ENCODE measurements around the gene SLC22A7.

The SLC22A7 gene

DNA sequence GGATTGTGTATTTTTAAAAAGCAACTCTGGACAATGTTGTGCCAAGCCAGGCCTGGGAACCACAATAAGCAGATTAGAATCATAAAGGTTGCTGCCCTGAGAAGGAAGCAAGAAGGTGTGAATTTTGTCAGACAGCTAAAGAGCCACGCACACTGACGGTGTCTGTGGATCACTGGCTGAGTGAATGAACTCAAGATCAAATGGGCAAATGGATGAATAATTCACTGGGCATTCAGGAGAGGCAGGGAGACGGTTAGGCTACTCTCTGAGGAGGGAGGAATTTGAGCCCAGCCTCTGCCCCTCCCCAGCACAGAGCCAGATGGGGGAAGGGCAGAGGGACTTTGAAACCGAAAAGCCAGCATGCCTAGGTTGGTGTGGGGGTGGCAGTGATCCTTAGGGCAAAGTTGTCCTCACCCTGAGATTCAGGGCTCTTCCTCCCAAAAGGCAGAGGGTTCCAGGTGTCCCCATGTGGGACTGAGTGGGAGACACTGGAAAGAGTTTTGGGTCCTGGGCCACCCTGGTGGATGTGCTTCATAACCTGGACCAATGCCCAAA, 19.5 kb upstream of the SLC22A7 start (continued):
- TF ChIP-seq ZNF555 (tag by site-specific recombination; conservative IDR thresholded peaks at IDR 0.05): no peak
- no peak for TF ChIP-seq ZNF426 (tag by site-specific recombination; IDR thresholded peaks at IDR 0.05)

- POLR2A ChIA-PET: no interaction called here
- no peaks in the 10 kb centered on the region for H3K36me3 ChIP-seq (ENCODE audit: control insufficient read depth in 2 of 2, insufficient read depth in 1 of 2, low read length in 2 of 2)
- TF ChIP-seq ZNF664 (tag by site-specific recombination; IDR thresholded peaks at IDR 0.05) (peak; percentile 87), ZNF76 (tag by site-specific recombination; IDR thresholded peaks at IDR 0.05; ENCODE audit: borderline replicate concordance, low read depth) (no peak)
Measured at GRCh38 chr6:43280234-43280633, 17.8 kb upstream of the SLC22A7 start.

DNA sequence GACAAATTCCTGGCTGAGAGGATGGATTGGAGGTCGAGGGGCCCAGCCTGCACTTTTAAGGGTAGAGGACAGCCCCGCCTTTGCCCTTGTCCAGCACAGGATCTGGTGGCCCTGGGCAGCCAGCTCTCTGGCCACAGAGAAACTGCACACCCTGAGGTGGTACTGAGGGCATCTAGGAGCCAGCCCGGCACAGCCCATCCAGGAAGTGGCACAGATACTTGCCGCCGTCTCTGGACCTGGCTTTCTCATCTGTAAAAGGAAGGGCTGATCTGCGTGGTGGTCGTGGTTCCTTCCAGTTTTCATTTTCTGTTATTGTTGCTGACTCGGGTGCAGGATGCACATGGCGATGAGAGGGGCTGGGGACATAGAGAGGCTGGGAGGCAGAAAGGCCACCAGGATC, 16.0 kb upstream of the SLC22A7 start:
- no peak overlapping the region for H3K27ac ChIP-seq (ENCODE audit: extremely low read depth, low read depth, low read length)
- TF ChIP-seq INSM2 (tag by site-specific recombination; IDR thresholded peaks at IDR 0.05): no peak
- no peak for TF ChIP-seq GLI4 (tag by site-specific recombination; IDR thresholded peaks at IDR 0.05)
- no peak for TF ChIP-seq ZNF362 (tag by site-specific recombination; IDR thresholded peaks at IDR 0.05)
- TF ChIP-seq ZNF677 (tag by site-specific recombination; IDR thresholded peaks at IDR 0.05): peak; percentile 98
- no peak for TF ChIP-seq ZNF24 (tag by site-specific recombination; IDR thresholded peaks at IDR 0.05)
- TF ChIP-seq, protein P1, sequence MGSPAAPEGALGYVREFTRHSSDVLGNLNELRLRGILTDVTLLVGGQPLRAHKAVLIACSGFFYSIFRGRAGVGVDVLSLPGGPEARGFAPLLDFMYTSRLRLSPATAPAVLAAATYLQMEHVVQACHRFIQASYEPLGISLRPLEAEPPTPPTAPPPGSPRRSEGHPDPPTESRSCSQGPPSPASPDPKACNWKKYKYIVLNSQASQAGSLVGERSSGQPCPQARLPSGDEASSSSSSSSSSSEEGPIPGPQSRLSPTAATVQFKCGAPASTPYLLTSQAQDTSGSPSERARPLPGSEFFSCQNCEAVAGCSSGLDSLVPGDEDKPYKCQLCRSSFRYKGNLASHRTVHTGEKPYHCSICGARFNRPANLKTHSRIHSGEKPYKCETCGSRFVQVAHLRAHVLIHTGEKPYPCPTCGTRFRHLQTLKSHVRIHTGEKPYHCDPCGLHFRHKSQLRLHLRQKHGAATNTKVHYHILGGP (tag by site-specific recombination; IDR thresholded peaks at IDR 0.05): no peak
- H3K4me1 ChIP-seq (ENCODE audit: control insufficient read depth, insufficient read depth, low read length): no peaks in the 10 kb centered on the region
- H3K36me3 ChIP-seq (ENCODE audit: control insufficient read depth in 2 of 2, insufficient read depth in 1 of 2, low read length in 2 of 2): no peaks in the 10 kb centered on the region
- POLR2A ChIA-PET: no interaction called here
- no peak overlapping the region for H3K4me3 ChIP-seq (ENCODE audit: low read depth, low read length)
- H3K9me3 ChIP-seq (ENCODE audit: control insufficient read depth, insufficient read depth, low read depth, low read length): no peaks in the 10 kb centered on the region
- CTCF ChIA-PET: interaction anchor here (0.6 to 1.5 kb wide), 2 partner anchors 8 to 38 kb away, joined by 3 read pairs; no protein-coding TSS in a partner anchor

More at GRCh38 chr6:43280234-43280633, 17.8 kb upstream of the SLC22A7 start:
- CTCF ChIA-PET: interaction anchor here (0.6 to 2.1 kb wide), 2 partner anchors 16 to 29 kb away, joined by 3 to 6 read pairs; no protein-coding TSS in a partner anchor
- no peak overlapping the region for H3K27ac ChIP-seq (ENCODE audit: extremely low read depth, low read depth, low read length)
- no peaks in the 10 kb centered on the region for H3K4me1 ChIP-seq (ENCODE audit: control insufficient read depth, insufficient read depth, low read length)
- H3K4me3 ChIP-seq (ENCODE audit: low read depth, low read length): no peak overlapping the region
- no peaks in the 10 kb centered on the region for H3K9me3 ChIP-seq (ENCODE audit: control insufficient read depth, insufficient read depth, low read depth, low read length)

DNA sequence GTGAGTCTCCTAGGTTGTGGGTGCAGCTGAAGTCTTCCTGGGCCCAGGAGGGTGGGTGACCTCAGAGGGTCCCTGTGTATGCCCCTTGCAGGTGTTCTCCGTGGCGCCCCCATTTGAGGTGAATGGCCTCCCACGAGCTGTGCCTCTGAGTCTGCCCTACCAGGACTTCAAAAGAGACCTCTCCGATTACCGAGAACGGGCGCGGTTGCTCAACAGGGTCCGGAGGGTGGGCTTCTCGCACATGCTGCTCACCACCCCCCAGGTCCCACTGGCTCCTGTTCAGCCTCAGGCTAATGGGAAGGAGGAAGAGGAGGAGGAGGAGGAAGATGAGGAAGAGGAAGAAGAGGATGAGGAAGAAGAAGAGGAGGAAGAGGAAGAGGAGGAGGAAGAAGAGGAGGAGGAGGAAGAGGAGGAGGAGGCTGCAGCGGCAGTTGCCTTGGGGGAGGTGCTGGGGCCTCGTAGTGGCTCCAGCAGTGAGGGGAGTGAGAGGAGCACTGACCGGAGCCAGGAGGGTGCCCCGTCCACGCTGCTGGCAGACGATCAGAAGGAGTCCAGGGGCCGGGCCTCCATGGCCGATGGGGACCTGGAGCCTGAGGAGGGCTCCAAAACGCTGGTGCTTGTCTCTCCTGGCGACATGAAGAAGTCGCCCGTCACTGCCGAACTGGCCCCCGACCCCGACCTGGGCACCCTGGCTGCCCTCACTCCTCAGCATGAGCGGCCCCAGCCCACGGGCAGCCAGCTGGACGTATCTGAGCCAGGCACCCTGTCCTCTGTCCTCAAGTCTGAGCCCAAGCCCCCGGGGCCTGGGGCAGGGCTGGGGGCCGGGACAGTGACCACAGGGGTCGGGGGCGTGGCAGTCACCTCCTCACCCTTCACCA, 15.2 kb upstream of the SLC22A7 start:
- Histone ChIP-seq H3K4me3 (ENCODE audit: low read depth, low read length) (no peak overlapping the region), H3K9me3 (ENCODE audit: control insufficient read depth, insufficient read depth, low read depth, low read length) (no peaks in the 10 kb centered on the region), H3K4me1 (ENCODE audit: control insufficient read depth, insufficient read depth, low read length) (no peaks in the 10 kb centered on the region), H3K36me3 (ENCODE audit: control insufficient read depth in 2 of 2, insufficient read depth in 1 of 2, low read length in 2 of 2) (no peaks in the 10 kb centered on the region), H3K27ac (ENCODE audit: extremely low read depth, low read depth, low read length) (no peak overlapping the region)
- CTCF ChIA-PET: interaction anchor here (1.5 kb wide), 1 partner anchor 8 kb away, joined by 3 read pairs; no protein-coding TSS in a partner anchor
- TF ChIP-seq, protein P2, sequence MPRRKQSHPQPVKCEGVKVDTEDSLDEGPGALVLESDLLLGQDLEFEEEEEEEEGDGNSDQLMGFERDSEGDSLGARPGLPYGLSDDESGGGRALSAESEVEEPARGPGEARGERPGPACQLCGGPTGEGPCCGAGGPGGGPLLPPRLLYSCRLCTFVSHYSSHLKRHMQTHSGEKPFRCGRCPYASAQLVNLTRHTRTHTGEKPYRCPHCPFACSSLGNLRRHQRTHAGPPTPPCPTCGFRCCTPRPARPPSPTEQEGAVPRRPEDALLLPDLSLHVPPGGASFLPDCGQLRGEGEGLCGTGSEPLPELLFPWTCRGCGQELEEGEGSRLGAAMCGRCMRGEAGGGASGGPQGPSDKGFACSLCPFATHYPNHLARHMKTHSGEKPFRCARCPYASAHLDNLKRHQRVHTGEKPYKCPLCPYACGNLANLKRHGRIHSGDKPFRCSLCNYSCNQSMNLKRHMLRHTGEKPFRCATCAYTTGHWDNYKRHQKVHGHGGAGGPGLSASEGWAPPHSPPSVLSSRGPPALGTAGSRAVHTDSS (tag by site-specific recombination; IDR thresholded peaks at IDR 0.05): peak; percentile 100
- TF ChIP-seq ZFHX2 (tag by site-specific recombination; conservative IDR thresholded peaks at IDR 0.05): peak; percentile 52
- TF ChIP-seq ZNF555 (tag by site-specific recombination; conservative IDR thresholded peaks at IDR 0.05): no peak
- peak; percentile 84 for TF ChIP-seq EGR2 (tag by site-specific recombination; IDR thresholded peaks at IDR 0.05; ENCODE audit: low read depth)
- POLR2A ChIA-PET: no interaction called here

Data from HEK293 (cell line).